MCF 10A (cell line): ENCODE measurements around the gene VOPP1. TPM values are rescaled to one million over a fixed set of nuclear protein-coding genes. Genes with fewer than 3 reads are reported as not detected.

Experiments
- BruUV-seq: library from RNA; stranded (reverse); fragments of 400-500 nt; replicated peaks from 2 replicates; lab custom pipeline; 2021; lab: Mats Ljungman, UMichigan
- CTCF ChIA-PET: fragments of 300-600 bp; sonication (Branson Sonifier 250); formaldehyde crosslinking; extraction: SDS; loops from one replicate; lab custom pipeline; 2021; ENCODE audit warnings: antibody characterized with exemption, inconsistent platforms; lab: Yijun Ruan, JAX
- POLR2A ChIA-PET: fragments of 300-600, 350-650 bp; sonication (Branson Sonifier 250); formaldehyde crosslinking; extraction: SDS; loops from one replicate; lab custom pipeline; 2020; ENCODE audit warnings: antibody characterized with exemption, inconsistent platforms; lab: Yijun Ruan, JAX
- DNase-seq: peaks from one replicate; pipeline ENCODE4 v3.0.0-alpha.2; 2018; ENCODE audit not compliant: unreplicated experiment
- H3K27ac Mint-ChIP-seq: one replicate; pipeline ENCODE4 v1.8.0; 2022; ENCODE audit warnings: mild to moderate bottlenecking, low read depth, mixed read lengths; ENCODE audit not compliant: unreplicated experiment
- H3K27me3 Mint-ChIP-seq: one replicate; pipeline ENCODE4 v1.8.0; 2022; ENCODE audit warnings: mixed read lengths; ENCODE audit not compliant: insufficient read depth, unreplicated experiment
- H3K36me3 Mint-ChIP-seq: one replicate; pipeline ENCODE4 v1.8.0; 2022; ENCODE audit warnings: mild to moderate bottlenecking, moderate library complexity, mixed read lengths; ENCODE audit not compliant: insufficient read depth, unreplicated experiment
- H3K4me1 Mint-ChIP-seq: one replicate; pipeline ENCODE4 v1.8.0; 2022; ENCODE audit warnings: mixed read lengths; ENCODE audit not compliant: insufficient read depth, unreplicated experiment
- H3K4me3 Mint-ChIP-seq: one replicate; pipeline ENCODE4 v1.8.0; 2022; ENCODE audit warnings: mild to moderate bottlenecking, moderate library complexity, mixed read lengths; ENCODE audit not compliant: unreplicated experiment
- H3K9me3 Mint-ChIP-seq: one replicate; pipeline ENCODE4 v1.8.0; 2022; ENCODE audit warnings: mixed read lengths; ENCODE audit not compliant: unreplicated experiment
- CTCF ChIP-seq: fragments of 200-600 bp; IDR thresholded peaks from one replicate; pipeline ENCODE4 v1.8.0; 2022; ENCODE audit warnings: antibody characterized with exemption, mild to moderate bottlenecking; ENCODE audit not compliant: unreplicated experiment
- intact Hi-C: fragments of 100-400 bp; cut with micrococcal nuclease; formaldehyde crosslinking; loops from 2 replicates; pipeline ENCODE4 v1.14.1; 2022
- total RNA-seq: library from RNA; stranded (reverse); gene quantifications from 2 replicates; pipeline ENCODE4 v1.2.3, GENCODE V29; 2022

VOPP1 gene
- total RNA-seq, 1 experiment from 2014 or later, result 29.2 TPM

GRCh38 chr7:55535617-55536016, 36.7 kb downstream of the VOPP1 start:
- no peak for DNase-seq
- H3K36me3 Mint-ChIP-seq, result peaks cover 8% of the 10 kb centered on the region
- no peak overlapping the region for H3K27ac Mint-ChIP-seq
- BruUV-seq, result no TSS peak
- no peak overlapping the region for H3K4me3 Mint-ChIP-seq
- intact Hi-C loops, result no loop called here
- peaks cover 61% of the 10 kb centered on the region for H3K4me1 Mint-ChIP-seq
- CTCF ChIA-PET, result interaction anchor here (0.6 to 3.2 kb wide), 2 partner anchors 8 to 10 kb away, joined by 3 to 16 read pairs; no protein-coding TSS in a partner anchor
- POLR2A ChIA-PET, result interaction anchor here (4.0 kb wide), 1 partner anchor 10 kb away, joined by 42 read pairs; no protein-coding TSS in a partner anchor
- no peaks in the 10 kb centered on the region for H3K27me3 Mint-ChIP-seq
- TF ChIP-seq CTCF, result no peak
- H3K9me3 Mint-ChIP-seq, result no peaks in the 10 kb centered on the region

GRCh38 chr7:55534916-55535590, 37.2 kb downstream of the VOPP1 start:
- ChIA-PET CTCF (interaction anchor here (0.6 to 3.2 kb wide), 4 partner anchors 9 to 37 kb away, joined by 3 to 16 read pairs (median 4); partner anchors contain the start of gene VOPP1), POLR2A (interaction anchor here (1.2 to 4.0 kb wide), 4 partner anchors 11 to 39 kb away, joined by 6 to 42 read pairs (median 14); no protein-coding TSS in a partner anchor)
- intact Hi-C loops, result loop anchor here (1.0 kb wide), 1 partner anchor 10 kb away; no protein-coding TSS in a partner anchor
- H3K4me3 Mint-ChIP-seq, result peak overlapping the region; percentile 1
- H3K36me3 Mint-ChIP-seq, result peaks cover 6% of the 10 kb centered on the region
- no peaks in the 10 kb centered on the region for H3K9me3 Mint-ChIP-seq
- no peak for TF ChIP-seq CTCF
- H3K4me1 Mint-ChIP-seq, result peaks cover 61% of the 10 kb centered on the region
- no peak for DNase-seq
- peak overlapping the region; percentile 69 for H3K27ac Mint-ChIP-seq
- no peaks in the 10 kb centered on the region for H3K27me3 Mint-ChIP-seq
- no TSS peak for BruUV-seq

GRCh38 chr7:55534262-55534915, 37.9 kb downstream of the VOPP1 start:
- H3K27me3 Mint-ChIP-seq, result no peaks in the 10 kb centered on the region
- no TSS peak for BruUV-seq
- TF ChIP-seq CTCF, result no peak
- intact Hi-C loops, result loop anchor here (1.0 kb wide), 1 partner anchor 11 kb away; no protein-coding TSS in a partner anchor
- DNase-seq, result peak; percentile 83
- H3K4me3 Mint-ChIP-seq, result peak overlapping the region; percentile 1
- no peaks in the 10 kb centered on the region for H3K9me3 Mint-ChIP-seq
- H3K27ac Mint-ChIP-seq, result peak overlapping the region; percentile 69
- ChIA-PET CTCF (interaction anchor here (0.5 to 3.2 kb wide), 8 partner anchors 10 to 443 kb away, joined by 3 to 16 read pairs (median 5); partner anchors contain the start of gene VOPP1), POLR2A (interaction anchor here (0.5 to 4.0 kb wide), 5 partner anchors 11 to 49 kb away, joined by 3 to 42 read pairs (median 10); no protein-coding TSS in a partner anchor)
- peaks cover 61% of the 10 kb centered on the region for H3K4me1 Mint-ChIP-seq
- H3K36me3 Mint-ChIP-seq, result peaks cover 6% of the 10 kb centered on the region

- DNase-seq, result no peak
- Mint-ChIP-seq H3K27ac (peak overlapping the region; percentile 69), H3K4me3 (no peak overlapping the region), H3K4me1 (peaks cover 58% of the 10 kb centered on the region), H3K9me3 (no peaks in the 10 kb centered on the region), H3K36me3 (peaks cover 6% of the 10 kb centered on the region), H3K27me3 (no peaks in the 10 kb centered on the region)
- intact Hi-C loops, result loop anchor here (1.0 kb wide), 1 partner anchor 12 kb away; no protein-coding TSS in a partner anchor
- no TSS peak for BruUV-seq
- POLR2A ChIA-PET, result interaction anchor here (0.8 to 4.0 kb wide), 7 partner anchors 12 to 500 kb away, joined by 3 to 42 read pairs (median 6); no protein-coding TSS in a partner anchor
- TF ChIP-seq CTCF, result no peak
- CTCF ChIA-PET, result interaction anchor here (0.5 to 3.2 kb wide), 8 partner anchors 10 to 443 kb away, joined by 3 to 16 read pairs (median 5); partner anchors contain the start of gene VOPP1
Measured at GRCh38 chr7:55533729-55534080, 38.6 kb downstream of the VOPP1 start.
